Stimulated activated naive B cell treated with anti-CD40 and anti-IgM and Interleukin-4, amounts not matched to agents 10 μg/mL and 1 μg/mL and 100 μg/mL, for 72 hours (primary cell): ENCODE data around the gene TAC3.

Source experiments
- ATAC-seq, 2 donors: fragments of 150-1000 bp; cut with Tn5 transposase; replicated peaks; 2 replicates each; pipeline ENCODE4 v1.10.0; 2021; ENCODE audit warnings: moderate library complexity in 1 of 2
- DNase-seq: peaks from one replicate; pipeline ENCODE4 v3.0.0; 2021
- H3K27ac Mint-ChIP-seq: one replicate; pipeline ENCODE4 v1.8.0; 2022; ENCODE audit warnings: mild to moderate bottlenecking, mixed read lengths
- H3K27me3 Mint-ChIP-seq, 2 donors: one replicate each; pipeline ENCODE4 v1.8.0; 2022; ENCODE audit warnings: mixed read lengths in 2 of 2
- H3K36me3 Mint-ChIP-seq, 2 donors: one replicate each; pipeline ENCODE4 v1.8.0; 2022; ENCODE audit warnings: mixed read lengths in 2 of 2, mild to moderate bottlenecking in 1 of 2
- H3K4me1 Mint-ChIP-seq, 2 donors: one replicate each; pipeline ENCODE4 v1.8.0; 2022; ENCODE audit warnings: mixed read lengths in 2 of 2, mild to moderate bottlenecking in 1 of 2
- H3K4me3 Mint-ChIP-seq, 2 donors: one replicate each; pipeline ENCODE4 v1.8.0; 2022; ENCODE audit warnings: mild to moderate bottlenecking in 2 of 2, mixed read lengths in 2 of 2, moderate library complexity in 1 of 2
- H3K9me3 Mint-ChIP-seq, 2 donors: one replicate each; pipeline ENCODE4 v1.8.0; 2022; ENCODE audit warnings: mixed read lengths in 2 of 2, mild to moderate bottlenecking in 1 of 2

Gene TAC3

GRCh38 chr12:57046086-57046791, 29.9 kb upstream of the TAC3 start:
- peaks cover 4 to 17% of the 10 kb centered on the region in 2 donors for H3K27me3 Mint-ChIP-seq
- peaks cover 17 to 21% of the 10 kb centered on the region in 2 donors for H3K4me1 Mint-ChIP-seq
- H3K27ac Mint-ChIP-seq: no peak overlapping the region
- H3K4me3 Mint-ChIP-seq: no peak overlapping the region
- no peaks in the 10 kb centered on the region for H3K9me3 Mint-ChIP-seq
- no peak for DNase-seq
- no peaks in the 10 kb centered on the region for H3K36me3 Mint-ChIP-seq
- no peak for ATAC-seq

DNA sequence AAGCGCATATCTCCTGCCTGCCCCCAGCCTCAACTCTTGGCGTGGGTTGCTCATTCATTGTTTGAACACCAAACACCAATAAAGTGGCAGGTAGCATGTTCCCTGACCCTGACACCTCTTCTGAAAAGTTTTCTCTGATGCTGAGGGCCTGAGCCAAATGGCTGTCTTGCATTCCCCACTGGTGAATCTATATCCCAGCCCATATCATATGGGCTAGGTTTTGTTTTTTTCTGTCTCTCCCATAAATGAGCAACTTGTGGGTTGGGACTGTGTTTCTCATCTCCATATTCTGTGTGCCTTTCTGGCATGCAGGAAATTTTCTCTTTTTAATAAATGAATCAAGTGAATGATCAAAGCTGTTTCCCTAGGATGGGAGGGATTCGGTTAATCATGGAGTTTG, 28.6 kb upstream of the TAC3 start:
- DNase-seq: no peak
- no peak for ATAC-seq
- no peak overlapping the region for H3K27ac Mint-ChIP-seq
- no peaks in the 10 kb centered on the region for H3K36me3 Mint-ChIP-seq
- H3K27me3 Mint-ChIP-seq: peaks cover 4 to 17% of the 10 kb centered on the region in 2 donors
- no peak overlapping the region for H3K4me3 Mint-ChIP-seq
- peaks cover 17 to 21% of the 10 kb centered on the region in 2 donors for H3K4me1 Mint-ChIP-seq
- no peaks in the 10 kb centered on the region for H3K9me3 Mint-ChIP-seq

GRCh38 chr12:57044468-57044867, 28.1 kb upstream of the TAC3 start:
- Mint-ChIP-seq H3K27me3 (peaks cover 4 to 17% of the 10 kb centered on the region in 2 donors), H3K27ac (no peak overlapping the region), H3K4me3 (no peak overlapping the region), H3K4me1 (peaks cover 17 to 21% of the 10 kb centered on the region in 2 donors), H3K9me3 (no peaks in the 10 kb centered on the region), H3K36me3 (no peaks in the 10 kb centered on the region)
- DNase-seq: no peak
- ATAC-seq: no peak

GRCh38 chr12:57042695-57043094, 26.4 kb upstream of the TAC3 start:
- Mint-ChIP-seq H3K36me3 (no peaks in the 10 kb centered on the region), H3K4me3 (no peak overlapping the region), H3K27me3 (peaks cover 4 to 17% of the 10 kb centered on the region in 2 donors), H3K27ac (no peak overlapping the region), H3K4me1 (peaks cover 16% of the 10 kb centered on the region in 2 donors), H3K9me3 (no peaks in the 10 kb centered on the region)
- ATAC-seq (no peak), DNase-seq (no peak)

DNA sequence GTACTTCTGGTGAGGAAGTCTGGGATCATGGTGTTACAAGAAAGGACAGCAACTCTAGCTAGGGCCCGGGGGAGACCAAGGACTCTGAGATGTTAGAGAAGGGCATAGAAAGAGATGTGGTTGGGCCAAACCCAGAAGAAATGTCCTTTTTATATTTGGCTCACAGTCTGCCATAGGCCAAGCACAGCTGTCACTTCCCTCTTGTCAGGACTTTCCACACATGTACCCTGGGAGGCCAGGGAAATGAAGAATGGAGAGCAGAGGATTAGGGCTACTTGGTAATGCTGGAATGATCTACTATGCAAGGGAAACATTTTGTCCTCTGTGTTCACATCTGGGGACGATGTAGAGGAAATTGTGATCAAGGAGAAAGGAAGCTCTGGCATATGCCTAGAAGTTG, 24.4 kb upstream of the TAC3 start:
- DNase-seq: no peak
- no peak overlapping the region for H3K4me3 Mint-ChIP-seq
- H3K36me3 Mint-ChIP-seq: no peaks in the 10 kb centered on the region
- no peak overlapping the region for H3K27ac Mint-ChIP-seq
- H3K4me1 Mint-ChIP-seq: no peaks in the 10 kb centered on the region
- no peak for ATAC-seq
- peaks cover 4 to 11% of the 10 kb centered on the region in 2 donors for H3K27me3 Mint-ChIP-seq
- no peaks in the 10 kb centered on the region for H3K9me3 Mint-ChIP-seq

DNA sequence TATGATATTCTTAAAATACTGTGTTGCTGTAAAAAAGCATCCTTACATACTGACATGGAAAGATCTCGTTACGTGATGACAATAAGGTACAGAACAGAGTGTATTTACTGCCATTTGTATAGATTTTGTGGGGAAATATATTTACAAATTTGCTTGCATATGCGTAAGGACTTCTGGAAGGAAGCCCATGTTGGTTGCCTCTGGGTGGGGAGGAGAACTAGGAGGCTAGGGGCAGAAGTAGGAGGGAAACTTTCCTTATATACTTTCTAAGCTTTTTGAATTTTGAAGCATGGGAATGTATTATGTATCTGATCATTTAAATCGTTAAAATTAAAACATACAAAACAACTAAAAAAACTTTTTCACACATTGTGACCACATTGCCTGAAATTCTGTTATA, 23.9 kb upstream of the TAC3 start:
- H3K27me3 Mint-ChIP-seq: peaks cover 4 to 11% of the 10 kb centered on the region in 2 donors
- no peak for ATAC-seq
- H3K36me3 Mint-ChIP-seq: no peaks in the 10 kb centered on the region
- no peak overlapping the region for H3K4me3 Mint-ChIP-seq
- DNase-seq: no peak
- H3K4me1 Mint-ChIP-seq: no peaks in the 10 kb centered on the region
- no peaks in the 10 kb centered on the region for H3K9me3 Mint-ChIP-seq
- no peak overlapping the region for H3K27ac Mint-ChIP-seq

DNA sequence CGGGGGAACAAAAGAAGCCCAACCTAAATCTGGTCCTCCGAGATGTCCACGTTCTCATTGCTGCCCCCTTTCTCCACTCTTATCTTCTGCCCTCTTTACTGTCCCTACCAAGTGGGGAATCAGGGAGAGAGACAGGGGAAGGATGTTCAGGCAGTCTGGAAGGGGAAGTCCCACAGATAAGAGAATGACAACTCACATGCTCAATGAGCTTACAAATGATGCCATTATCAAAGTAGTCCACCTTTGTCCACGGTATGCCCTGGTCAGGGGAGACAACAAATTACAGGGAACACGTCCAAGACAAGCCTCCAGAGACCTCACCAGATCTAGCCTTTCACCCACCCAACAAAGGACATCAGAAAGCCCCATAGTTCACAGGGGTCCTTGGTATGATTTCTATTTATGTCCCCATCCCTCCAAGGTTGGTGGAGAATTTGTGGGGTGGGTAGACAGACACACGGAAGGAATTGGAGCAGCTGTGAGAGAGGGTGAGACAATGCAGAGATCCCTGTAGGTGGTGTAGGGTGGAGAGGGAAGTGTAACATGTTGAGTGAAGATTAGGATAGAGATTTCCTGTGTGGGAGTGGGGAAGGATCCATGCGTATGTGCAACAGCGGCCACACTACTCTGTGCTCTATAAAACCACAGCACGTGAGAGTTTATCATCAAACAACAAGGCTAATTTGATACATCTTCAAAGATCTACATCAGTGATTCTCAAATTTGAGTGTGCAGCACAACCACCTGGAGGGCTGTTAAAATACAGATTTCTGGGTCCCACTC, 22.9 kb upstream of the TAC3 start:
- no peaks in the 10 kb centered on the region for H3K4me1 Mint-ChIP-seq
- no peaks in the 10 kb centered on the region for H3K9me3 Mint-ChIP-seq
- no peaks in the 10 kb centered on the region for H3K36me3 Mint-ChIP-seq
- no peak overlapping the region for H3K27ac Mint-ChIP-seq
- ATAC-seq (no peak), DNase-seq (no peak)
- H3K4me3 Mint-ChIP-seq: no peak overlapping the region
- peaks cover 4 to 11% of the 10 kb centered on the region in 2 donors for H3K27me3 Mint-ChIP-seq

DNA sequence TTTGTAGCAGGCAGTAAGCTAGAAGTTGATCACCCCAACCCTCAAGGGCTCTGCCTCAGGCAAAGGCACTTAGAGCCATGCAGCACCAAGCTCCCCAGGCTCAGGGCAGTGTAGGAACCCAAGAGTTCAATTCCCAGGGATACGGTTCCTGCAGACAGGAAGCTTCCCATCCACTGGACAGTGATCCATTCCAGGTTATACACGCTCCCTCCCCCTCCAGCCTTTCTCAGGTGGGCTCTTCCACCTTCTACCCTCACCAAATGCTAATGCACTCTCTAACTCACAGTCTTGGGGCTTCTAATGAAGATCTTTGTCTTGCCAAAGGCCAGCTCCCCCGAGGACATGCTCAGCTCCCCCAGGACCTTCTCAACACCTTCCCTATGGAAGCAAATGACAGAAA, 20.9 kb upstream of the TAC3 start:
- Mint-ChIP-seq H3K4me1 (no peaks in the 10 kb centered on the region), H3K9me3 (no peaks in the 10 kb centered on the region), H3K36me3 (no peaks in the 10 kb centered on the region), H3K4me3 (no peak overlapping the region), H3K27ac (no peak overlapping the region), H3K27me3 (no peaks in the 10 kb centered on the region)
- no peak for ATAC-seq
- DNase-seq: no peak

DNA sequence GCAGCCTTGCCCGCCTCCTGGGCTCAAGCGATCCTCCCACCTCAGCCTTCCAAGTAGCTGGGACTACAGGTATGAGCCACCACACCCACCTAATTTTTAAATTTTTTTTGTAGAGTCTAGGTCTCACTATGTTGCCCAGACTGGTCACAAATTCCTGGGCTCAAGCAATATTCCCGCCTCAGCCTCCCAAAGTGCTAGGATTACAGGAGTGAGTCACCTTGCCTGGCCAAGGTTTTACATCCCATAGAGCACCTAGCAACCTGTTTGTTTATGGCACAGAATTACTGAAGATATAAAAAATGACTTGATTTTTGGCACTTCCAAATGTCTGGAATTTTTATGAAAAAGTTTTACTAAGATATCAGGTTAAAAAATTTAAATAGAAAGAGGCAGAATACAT, 17.1 kb upstream of the TAC3 start:
- no peaks in the 10 kb centered on the region for H3K9me3 Mint-ChIP-seq
- H3K36me3 Mint-ChIP-seq: no peaks in the 10 kb centered on the region
- DNase-seq: no peak
- no peak overlapping the region for H3K4me3 Mint-ChIP-seq
- ATAC-seq: no peak
- H3K27ac Mint-ChIP-seq: no peak overlapping the region
- peaks cover 10% of the 10 kb centered on the region in 2 donors for H3K4me1 Mint-ChIP-seq
- H3K27me3 Mint-ChIP-seq: no peaks in the 10 kb centered on the region

DNA sequence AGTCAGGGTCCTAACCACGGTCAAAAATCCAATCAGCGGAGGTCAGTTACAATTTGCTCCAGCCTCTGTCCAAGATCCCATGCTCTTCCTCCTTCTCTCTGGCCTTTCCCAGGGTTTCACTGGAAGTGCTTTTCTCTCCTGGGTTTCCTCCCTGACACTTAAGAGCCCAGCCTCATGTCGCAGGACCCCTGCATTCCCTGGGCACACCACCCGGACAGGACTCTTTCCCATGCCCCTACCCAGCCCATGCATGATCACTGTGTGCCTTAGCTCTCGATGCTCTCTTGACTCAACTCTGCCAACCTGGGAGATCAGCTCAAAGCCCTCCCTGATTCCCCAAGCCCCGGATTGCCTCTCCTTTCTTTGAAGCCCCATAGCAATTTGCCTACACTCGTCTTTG, 15.5 kb upstream of the TAC3 start:
- no peaks in the 10 kb centered on the region for H3K36me3 Mint-ChIP-seq
- no peak overlapping the region for H3K27ac Mint-ChIP-seq
- H3K4me3 Mint-ChIP-seq: no peak overlapping the region
- H3K27me3 Mint-ChIP-seq: peaks cover under 1 to 4% of the 10 kb centered on the region in 2 donors
- H3K4me1 Mint-ChIP-seq: peaks cover 16 to 20% of the 10 kb centered on the region in 2 donors
- DNase-seq: no peak
- no peak for ATAC-seq
- H3K9me3 Mint-ChIP-seq: no peaks in the 10 kb centered on the region

DNA sequence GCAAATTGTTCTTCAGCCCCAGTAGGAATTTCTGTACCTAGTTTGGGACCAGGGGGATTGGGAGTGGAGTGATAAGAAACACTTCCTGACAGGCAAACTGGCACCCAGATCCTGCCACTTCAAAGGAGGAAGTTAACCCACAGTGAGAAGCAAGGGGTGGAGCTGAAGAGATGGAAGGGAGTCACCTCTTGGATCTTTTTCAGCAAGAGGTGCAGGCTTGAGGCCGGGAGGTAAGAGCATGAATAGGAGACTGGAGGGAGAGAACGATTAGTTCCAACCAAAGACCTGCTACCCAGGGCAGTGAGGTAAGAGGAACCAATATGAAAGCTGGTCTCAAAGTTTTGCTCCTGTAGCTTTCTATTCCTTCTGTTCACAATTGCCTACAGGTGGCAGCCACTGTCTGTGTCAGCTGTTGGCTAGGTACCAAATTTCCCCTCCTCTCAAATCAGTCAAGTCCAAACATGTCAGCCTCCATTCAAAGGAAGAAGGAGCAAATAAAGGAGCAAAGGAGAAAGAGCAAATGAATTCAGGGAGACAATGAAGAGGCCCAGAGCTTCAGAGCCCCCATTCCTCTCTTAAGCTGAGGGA, 14.9 kb upstream of the TAC3 start:
- Mint-ChIP-seq H3K9me3 (no peaks in the 10 kb centered on the region), H3K36me3 (no peaks in the 10 kb centered on the region), H3K4me3 (peak overlapping the region in 1 of 2 donors; percentile 35), H3K27ac (peak overlapping the region; percentile 67), H3K27me3 (peaks cover 6 to 9% of the 10 kb centered on the region in 2 donors), H3K4me1 (peaks cover 16 to 20% of the 10 kb centered on the region in 2 donors)
- DNase-seq (no peak), ATAC-seq (peak; percentile 70 to 75)

DNA sequence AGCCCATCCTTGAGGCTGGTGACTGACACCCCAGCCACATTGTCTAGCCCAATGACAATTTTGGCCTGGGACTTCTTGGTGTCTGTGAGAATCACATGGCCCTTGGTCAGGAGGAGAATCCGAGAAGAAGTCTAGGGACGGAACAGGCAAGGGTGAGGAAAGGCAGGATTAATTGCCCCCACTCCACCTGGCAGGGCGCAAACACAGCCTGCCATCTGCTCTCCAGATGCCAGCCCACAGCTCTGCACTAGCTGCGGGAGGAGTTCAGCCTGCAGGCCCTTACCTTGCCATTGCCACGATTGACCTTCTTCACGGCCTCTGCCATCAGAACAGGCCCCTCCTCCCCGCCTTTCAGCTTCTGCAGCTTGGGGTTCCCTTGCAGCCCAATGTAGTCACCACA, 13.1 kb upstream of the TAC3 start:
- H3K9me3 Mint-ChIP-seq: no peaks in the 10 kb centered on the region

GRCh38 chr12:57027805-57028153, 11.4 kb upstream of the TAC3 start:
- ATAC-seq: no peak
- Mint-ChIP-seq H3K9me3 (no peaks in the 10 kb centered on the region), H3K27me3 (peaks cover 9 to 23% of the 10 kb centered on the region in 2 donors), H3K4me1 (peaks cover 16 to 20% of the 10 kb centered on the region in 2 donors), H3K36me3 (no peaks in the 10 kb centered on the region), H3K4me3 (no peak overlapping the region), H3K27ac (no peak overlapping the region)
- DNase-seq: no peak

More for the DNA sequence above, 13.1 kb upstream of the TAC3 start:
- Mint-ChIP-seq H3K4me3 (no peak overlapping the region), H3K27ac (no peak overlapping the region), H3K36me3 (no peaks in the 10 kb centered on the region), H3K27me3 (peaks cover 9 to 13% of the 10 kb centered on the region in 2 donors), H3K4me1 (peaks cover 16 to 20% of the 10 kb centered on the region in 2 donors)
- DNase-seq: no peak
- ATAC-seq: no peak

DNA sequence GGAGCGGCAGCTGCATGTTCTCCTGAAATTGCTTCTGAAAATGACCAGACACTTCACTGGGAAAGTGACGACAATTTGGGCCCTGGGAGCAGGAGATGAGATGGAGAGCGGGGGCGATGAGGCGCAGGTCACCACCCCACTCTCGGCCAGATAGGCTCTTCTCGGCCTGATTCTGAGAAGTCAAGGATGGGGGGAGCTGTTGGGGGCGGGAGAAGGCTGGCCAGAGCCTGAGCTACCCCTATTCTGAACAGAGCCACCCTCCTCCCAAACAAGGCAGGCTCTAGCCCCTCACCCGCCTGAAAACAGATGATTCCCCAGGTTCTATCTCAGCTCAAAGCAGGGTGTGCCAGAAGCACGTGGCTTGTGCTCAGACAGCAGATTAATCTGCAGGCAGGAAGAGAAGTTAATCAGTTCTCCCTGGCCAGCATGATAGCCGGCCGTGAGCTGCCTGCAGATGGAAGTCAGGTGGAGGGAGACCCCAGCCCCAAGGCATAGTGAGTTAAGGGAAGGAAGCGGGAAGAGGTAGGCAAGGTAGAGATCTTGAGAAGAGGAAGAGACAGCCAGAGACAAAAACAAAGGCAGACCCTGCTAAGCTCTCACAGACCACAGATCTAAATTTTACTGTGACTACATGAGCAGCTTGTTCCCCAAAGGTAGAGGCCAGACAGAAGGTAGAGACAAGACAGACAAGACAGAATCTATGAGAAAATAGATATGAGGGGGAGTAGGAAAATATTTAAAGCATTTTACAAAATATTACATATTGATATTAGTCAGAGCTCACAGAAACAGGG, 10.9 kb upstream of the TAC3 start:
- H3K36me3 Mint-ChIP-seq: no peaks in the 10 kb centered on the region
- DNase-seq (no peak), ATAC-seq (peak; percentile 46 to 51)
- H3K9me3 Mint-ChIP-seq: no peaks in the 10 kb centered on the region
- peaks cover 16 to 20% of the 10 kb centered on the region in 2 donors for H3K4me1 Mint-ChIP-seq
- H3K27me3 Mint-ChIP-seq: peaks cover 9 to 23% of the 10 kb centered on the region in 2 donors
- no peak overlapping the region for H3K4me3 Mint-ChIP-seq
- peak overlapping the region; percentile 27 for H3K27ac Mint-ChIP-seq
